Left ventricle myocardium inferior (tissue), 1 donor: ENCODE results near the gene NPEPPS. TPM values are rescaled to one million over a fixed set of nuclear protein-coding genes. Genes with fewer than 3 reads are reported as not detected.

Experiments used
- DNase-seq: peaks from one replicate; pipeline ENCODE4 v3.0.0-alpha.2; 2020
- H3K27ac ChIP-seq: fragments of 200-600 bp; replicated peaks from 2 replicates; pipeline ENCODE4 v1.8.0; 2021
- H3K27me3 ChIP-seq: fragments of 200-600 bp; 2 replicates; pipeline ENCODE4 v1.8.0; 2021; ENCODE audit warnings: low read depth
- H3K36me3 ChIP-seq: fragments of 200-600 bp; 2 replicates; pipeline ENCODE4 v1.8.0; 2021
- H3K4me1 ChIP-seq: fragments of 200-600 bp; 2 replicates; pipeline ENCODE4 v1.8.0; 2021
- H3K4me3 ChIP-seq: fragments of 200-600 bp; 2 replicates; pipeline ENCODE4 v1.8.0; 2021; ENCODE audit warnings: mild to moderate bottlenecking, moderate library complexity
- H3K9me3 ChIP-seq: fragments of 200-600 bp; replicated peaks from 2 replicates; pipeline ENCODE4 v1.8.0; 2021
- intact Hi-C: fragments of 100-400 bp; cut with micrococcal nuclease; formaldehyde crosslinking; loops from one replicate; pipeline ENCODE4 v1.11.0; 2022
- total RNA-seq: library from RNA; stranded (reverse); fragmentation: NEBNext Ultra II Directional; extraction: Animal tissue kit (Norgen Biotek cat#: 25700); gene quantifications from one replicate; pipeline ENCODE4 v1.2.1, GENCODE V29; 2021
- TF ChIP-seq, protein P1 (sequence below): fragments of 200-600 bp; IDR thresholded peaks from 2 replicates; pipeline ENCODE4 v1.8.0; 2021; ENCODE audit warnings: antibody characterized with exemption, mild to moderate bottlenecking, borderline replicate concordance
- donor health status: DM: no; HTN: yes; CAD: no; lungs with severe emphysema.

NPEPPS gene
- total RNA-seq, 1 donor from 2014 or later: 72.1 TPM

GRCh38 chr17:47621293-47622179, 90.6 kb downstream of the NPEPPS start:
- no peak for DNase-seq
- Histone ChIP-seq H3K27ac (peak overlapping the region; percentile 47), H3K27me3 (no peaks in the 10 kb centered on the region), H3K4me3 (no peak overlapping the region), H3K36me3 (peaks cover 68% of the 10 kb centered on the region), H3K9me3 (no peaks in the 10 kb centered on the region), H3K4me1 (peaks cover 49% of the 10 kb centered on the region)
- TF ChIP-seq, protein P1, sequence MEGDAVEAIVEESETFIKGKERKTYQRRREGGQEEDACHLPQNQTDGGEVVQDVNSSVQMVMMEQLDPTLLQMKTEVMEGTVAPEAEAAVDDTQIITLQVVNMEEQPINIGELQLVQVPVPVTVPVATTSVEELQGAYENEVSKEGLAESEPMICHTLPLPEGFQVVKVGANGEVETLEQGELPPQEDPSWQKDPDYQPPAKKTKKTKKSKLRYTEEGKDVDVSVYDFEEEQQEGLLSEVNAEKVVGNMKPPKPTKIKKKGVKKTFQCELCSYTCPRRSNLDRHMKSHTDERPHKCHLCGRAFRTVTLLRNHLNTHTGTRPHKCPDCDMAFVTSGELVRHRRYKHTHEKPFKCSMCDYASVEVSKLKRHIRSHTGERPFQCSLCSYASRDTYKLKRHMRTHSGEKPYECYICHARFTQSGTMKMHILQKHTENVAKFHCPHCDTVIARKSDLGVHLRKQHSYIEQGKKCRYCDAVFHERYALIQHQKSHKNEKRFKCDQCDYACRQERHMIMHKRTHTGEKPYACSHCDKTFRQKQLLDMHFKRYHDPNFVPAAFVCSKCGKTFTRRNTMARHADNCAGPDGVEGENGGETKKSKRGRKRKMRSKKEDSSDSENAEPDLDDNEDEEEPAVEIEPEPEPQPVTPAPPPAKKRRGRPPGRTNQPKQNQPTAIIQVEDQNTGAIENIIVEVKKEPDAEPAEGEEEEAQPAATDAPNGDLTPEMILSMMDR: no peak
- intact Hi-C loops: no loop called here

DNA sequence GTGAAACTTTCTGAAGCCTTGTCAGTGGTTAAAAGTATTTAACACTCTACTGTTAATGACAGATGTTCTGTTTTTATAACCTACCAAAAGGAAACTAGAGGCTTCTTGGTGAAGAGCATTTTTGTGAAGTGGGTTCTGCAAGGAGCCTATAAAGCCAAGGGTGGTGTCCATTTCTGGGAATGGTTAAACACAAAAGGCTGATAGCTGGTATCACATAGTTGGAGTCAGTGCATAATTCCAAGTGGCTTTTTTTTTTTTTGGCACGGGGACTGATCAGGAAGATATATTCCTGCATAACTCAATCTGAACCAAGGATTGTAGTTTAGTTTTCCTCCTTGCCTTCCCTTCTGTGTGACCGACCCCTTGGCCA, 91.3 kb downstream of the NPEPPS start:
- Histone ChIP-seq H3K27me3 (no peaks in the 10 kb centered on the region), H3K27ac (peak overlapping the region; percentile 47), H3K9me3 (no peaks in the 10 kb centered on the region), H3K4me3 (no peak overlapping the region), H3K4me1 (peaks cover 49% of the 10 kb centered on the region), H3K36me3 (peaks cover 61% of the 10 kb centered on the region)
- intact Hi-C loops: no loop called here
- TF ChIP-seq, protein P1: no peak
- no peak for DNase-seq

DNA sequence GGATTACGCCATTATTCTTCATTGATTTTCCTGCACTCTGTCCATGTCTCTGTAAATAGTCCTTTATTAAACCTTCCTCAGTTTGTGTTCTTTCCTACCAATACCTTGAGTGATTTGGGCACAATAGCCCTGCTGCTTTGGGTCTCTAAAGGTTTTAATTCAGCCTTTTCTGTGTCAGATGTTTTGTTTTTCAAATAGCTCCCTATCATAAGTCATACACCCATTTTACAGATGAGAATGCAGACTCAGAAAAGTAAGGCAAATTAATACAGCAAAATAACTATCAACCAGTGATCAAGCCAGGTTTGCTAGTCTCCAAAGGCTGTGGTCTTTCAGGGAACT, 93.8 kb downstream of the NPEPPS start:
- Histone ChIP-seq H3K27me3 (no peaks in the 10 kb centered on the region), H3K4me3 (no peak overlapping the region), H3K36me3 (peaks cover 36% of the 10 kb centered on the region), H3K4me1 (peaks cover 33% of the 10 kb centered on the region), H3K27ac (no peak overlapping the region), H3K9me3 (no peaks in the 10 kb centered on the region)
- TF ChIP-seq, protein P1: no peak
- intact Hi-C loops: no loop called here
- no peak for DNase-seq

DNA sequence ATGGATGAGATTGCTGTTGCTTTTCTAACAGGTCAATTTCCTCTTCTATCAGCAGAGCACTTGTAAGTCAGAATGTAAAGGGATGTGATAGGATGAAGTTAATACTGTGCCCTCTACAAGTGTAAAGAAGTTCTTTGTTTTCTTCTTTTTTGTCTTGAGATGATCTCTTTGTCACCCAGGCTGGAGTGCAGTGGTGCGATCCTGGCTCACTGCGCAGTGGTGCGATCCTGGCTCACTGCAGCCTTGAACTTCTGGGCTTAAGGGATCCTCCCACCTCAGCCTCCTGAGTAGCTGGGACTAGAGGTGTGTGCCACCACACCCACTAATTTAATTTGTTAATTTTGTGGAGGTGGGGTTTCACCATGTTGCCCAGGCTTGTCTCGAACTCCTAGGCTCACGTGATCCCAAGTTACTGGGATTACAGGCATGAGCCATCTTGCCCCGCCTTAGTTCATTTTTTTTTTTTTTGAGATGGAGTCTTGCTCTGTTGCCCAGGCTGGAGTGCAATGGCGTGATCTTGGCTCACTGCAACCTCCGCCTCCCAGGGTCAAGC, 97.2 kb downstream of the NPEPPS start:
- intact Hi-C loops: no loop called here
- peaks cover 7% of the 10 kb centered on the region for H3K4me1 ChIP-seq
- no peak for DNase-seq
- no peaks in the 10 kb centered on the region for H3K27me3 ChIP-seq
- H3K4me3 ChIP-seq: no peak overlapping the region
- H3K27ac ChIP-seq: no peak overlapping the region
- H3K36me3 ChIP-seq: peaks cover 20% of the 10 kb centered on the region
- TF ChIP-seq, protein P1: no peak
- H3K9me3 ChIP-seq: no peaks in the 10 kb centered on the region

- no peak for DNase-seq
- H3K36me3 ChIP-seq: peaks cover 9% of the 10 kb centered on the region
- H3K27me3 ChIP-seq: no peaks in the 10 kb centered on the region
- intact Hi-C loops: no loop called here
- peaks cover 7% of the 10 kb centered on the region for H3K4me1 ChIP-seq
- H3K9me3 ChIP-seq: no peaks in the 10 kb centered on the region
- H3K27ac ChIP-seq: no peak overlapping the region
- H3K4me3 ChIP-seq: no peak overlapping the region
- TF ChIP-seq, protein P1: no peak
These were observed 98.9 kb downstream of the NPEPPS start for GRCh38 chr17:47629826-47630225.
